HG02763 (cell line): ENCODE data around the gene AP2M1.
"Not testable (repeated sequence)": the region's sequence is repeated elsewhere in the genome, so short reads cannot be mapped to it uniquely, and the experiment has no call there.

Experiments
- ATAC-seq: cut with Tn5 transposase; IDR thresholded peaks from one replicate; pipeline ENCODE4 v1.9.1; 2021; ENCODE audit warnings: mild to moderate bottlenecking, moderate library complexity; ENCODE audit not compliant: unreplicated experiment

Gene AP2M1

GRCh38 chr3:184156522-184156955 lies 18.1 kb upstream of the AP2M1 start:
- ATAC-seq = no peak

- ATAC-seq = no peak
These were observed 17.4 kb upstream of the AP2M1 start for GRCh38 chr3:184157206-184157605.

GRCh38 chr3:184158404-184158803 lies 16.3 kb upstream of the AP2M1 start:
- no peak for ATAC-seq

- ATAC-seq = no peak
These were observed 14.2 kb upstream of the AP2M1 start for GRCh38 chr3:184160456-184160855.

GRCh38 chr3:184162571-184163070 lies 12.0 kb upstream of the AP2M1 start:
- not testable (repeated sequence) for ATAC-seq

GRCh38 chr3:184164648-184165330 lies 9.9 kb upstream of the AP2M1 start:
- no peak for ATAC-seq

- ATAC-seq = no peak
These were observed 9.1 kb upstream of the AP2M1 start for GRCh38 chr3:184165543-184165942.

GRCh38 chr3:184166671-184167070 lies 8.0 kb upstream of the AP2M1 start:
- ATAC-seq = no peak

GRCh38 chr3:184167786-184168185 lies 6.9 kb upstream of the AP2M1 start:
- ATAC-seq = no peak

GRCh38 chr3:184168363-184169120 lies 6.1 kb upstream of the AP2M1 start:
- ATAC-seq = no peak

GRCh38 chr3:184169896-184170875 lies 4.5 kb upstream of the AP2M1 start:
- no peak for ATAC-seq

- no peak for ATAC-seq
These were observed 3.1 kb upstream of the AP2M1 start for GRCh38 chr3:184171562-184171961.

- ATAC-seq = no peak
These were observed 1.8 kb upstream of the AP2M1 start for GRCh38 chr3:184172681-184173373.

- no peak for ATAC-seq
These were observed 1.3 kb upstream of the AP2M1 start for GRCh38 chr3:184173374-184173722.

- no peak for ATAC-seq
These were observed 390 bp upstream of the AP2M1 start for GRCh38 chr3:184174284-184174645.

GRCh38 chr3:184175506-184175905 lies 851 bp downstream of the AP2M1 start:
- ATAC-seq = no peak

- no peak for ATAC-seq
These were observed 1.3 kb downstream of the AP2M1 start for GRCh38 chr3:184175981-184176376.

- no peak for ATAC-seq
These were observed 2.0 kb downstream of the AP2M1 start for GRCh38 chr3:184176377-184177330.

- no peak for ATAC-seq
These were observed 2.7 kb downstream of the AP2M1 start for GRCh38 chr3:184177331-184177731.
